GM18517 (cell line): Measurements from ENCODE around the gene TCF4.

Experiments used
- ATAC-seq: cut with Tn5 transposase; IDR thresholded peaks from one replicate; pipeline ENCODE4 v1.9.1; 2021; ENCODE audit warnings: mild to moderate bottlenecking, moderate library complexity; ENCODE audit not compliant: unreplicated experiment

The TCF4 gene

GRCh38 chr18:55310863-55311262 is 277.1 kb downstream of the TCF4 start:
- no peak for ATAC-seq

- no peak for ATAC-seq
Measured at GRCh38 chr18:55310044-55310676, 277.8 kb downstream of the TCF4 start.

- ATAC-seq: no peak
Measured at GRCh38 chr18:55309249-55309648, 278.7 kb downstream of the TCF4 start.

GRCh38 chr18:55307505-55307904 is 280.5 kb downstream of the TCF4 start:
- peak; percentile 66 for ATAC-seq

- ATAC-seq: no peak
Measured at GRCh38 chr18:55306359-55307024, 281.5 kb downstream of the TCF4 start.

- ATAC-seq: no peak
Measured at GRCh38 chr18:55302167-55302833, 285.7 kb downstream of the TCF4 start.

GRCh38 chr18:55301824-55302166 is 286.2 kb downstream of the TCF4 start:
- ATAC-seq: no peak

- no peak for ATAC-seq
Measured at GRCh38 chr18:55300936-55301531, 287.0 kb downstream of the TCF4 start.

GRCh38 chr18:55300421-55300935 is 287.5 kb downstream of the TCF4 start:
- no peak for ATAC-seq

GRCh38 chr18:55296778-55297177 is 291.2 kb downstream of the TCF4 start:
- ATAC-seq: no peak

- no peak for ATAC-seq
Measured at GRCh38 chr18:55296115-55296514, 291.9 kb downstream of the TCF4 start.

- no peak for ATAC-seq
Measured at GRCh38 chr18:55290898-55291297, 297.1 kb downstream of the TCF4 start.

GRCh38 chr18:55289775-55290174 is 298.2 kb downstream of the TCF4 start:
- ATAC-seq: no peak

GRCh38 chr18:55289048-55289447 is 298.9 kb downstream of the TCF4 start:
- ATAC-seq: no peak

- ATAC-seq: no peak
Measured at GRCh38 chr18:55287935-55288868, 299.8 kb downstream of the TCF4 start.

- ATAC-seq: no peak
Measured at GRCh38 chr18:55287149-55287806, 300.7 kb downstream of the TCF4 start.

GRCh38 chr18:55286257-55286825 is 301.7 kb downstream of the TCF4 start:
- no peak for ATAC-seq

- ATAC-seq: no peak
Measured at GRCh38 chr18:55284614-55285013, 303.4 kb downstream of the TCF4 start.

- peak; percentile 54 for ATAC-seq
Measured at GRCh38 chr18:55283309-55283708, 304.7 kb downstream of the TCF4 start.

GRCh38 chr18:55280503-55280902 is 307.5 kb downstream of the TCF4 start:
- no peak for ATAC-seq
